Pulmonary artery endothelial cell (primary cell): ENCODE measurements around the gene OPTC. TPM values are rescaled to one million over a fixed set of nuclear protein-coding genes. Genes with fewer than 3 reads are reported as not detected.

Source experiments
- DNase-seq: peaks from one replicate; pipeline ENCODE4 v3.0.0-alpha.2; 2011; ENCODE audit warnings: low read depth, low spot score
- total RNA-seq: library from RNA; depleted of rRNA; stranded (reverse); fragments of >200 nt; gene quantifications from 2 replicates; pipeline ENCODE4 v1.2.3, GENCODE V29; 2014

The OPTC gene
- total RNA-seq, 1 donor from 2014 or later, result not detected

DNA sequence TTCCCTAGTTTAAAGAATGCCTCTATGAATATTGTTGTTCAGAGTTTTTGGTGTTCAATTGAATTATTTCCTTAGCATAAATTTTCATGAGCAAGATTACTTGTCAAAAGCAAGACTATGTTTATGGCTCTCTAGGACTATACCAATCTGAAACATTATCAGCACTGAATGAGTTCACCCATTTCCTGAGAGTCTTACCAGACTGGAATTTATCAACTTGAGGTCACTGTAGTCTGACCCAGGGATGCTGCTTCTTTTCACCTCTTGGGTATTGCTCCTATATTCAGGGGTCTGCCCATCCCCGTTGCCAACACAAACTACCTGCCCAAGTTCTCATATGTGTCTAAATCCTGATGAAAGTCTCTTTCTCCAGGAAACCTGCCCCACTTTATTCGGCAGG, 42.6 kb downstream of the OPTC start:
- no peak for DNase-seq

DNA sequence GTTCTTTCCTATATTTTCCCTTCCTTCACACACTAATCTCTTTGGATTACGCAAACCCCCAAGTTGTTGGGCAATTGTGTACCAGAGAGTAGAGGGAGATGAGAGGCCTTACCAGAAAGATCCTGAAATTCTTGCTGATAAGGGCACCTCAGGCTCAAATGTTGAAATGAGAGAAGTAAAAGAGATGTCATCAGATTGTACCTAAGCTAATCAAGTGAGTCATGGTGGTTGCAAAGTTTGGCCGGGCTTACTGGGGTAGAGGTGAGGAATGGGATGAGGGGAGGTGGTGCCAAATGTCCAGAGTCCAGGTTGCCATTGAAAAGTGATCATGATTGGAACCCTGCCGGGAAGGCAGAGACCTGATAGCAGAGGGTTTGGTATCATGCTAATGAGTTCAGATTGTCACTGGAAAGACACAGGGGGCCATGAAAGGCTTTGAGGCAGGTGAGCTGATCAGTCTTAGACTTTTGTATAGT, 43.1 kb downstream of the OPTC start:
- DNase-seq, result no peak

DNA sequence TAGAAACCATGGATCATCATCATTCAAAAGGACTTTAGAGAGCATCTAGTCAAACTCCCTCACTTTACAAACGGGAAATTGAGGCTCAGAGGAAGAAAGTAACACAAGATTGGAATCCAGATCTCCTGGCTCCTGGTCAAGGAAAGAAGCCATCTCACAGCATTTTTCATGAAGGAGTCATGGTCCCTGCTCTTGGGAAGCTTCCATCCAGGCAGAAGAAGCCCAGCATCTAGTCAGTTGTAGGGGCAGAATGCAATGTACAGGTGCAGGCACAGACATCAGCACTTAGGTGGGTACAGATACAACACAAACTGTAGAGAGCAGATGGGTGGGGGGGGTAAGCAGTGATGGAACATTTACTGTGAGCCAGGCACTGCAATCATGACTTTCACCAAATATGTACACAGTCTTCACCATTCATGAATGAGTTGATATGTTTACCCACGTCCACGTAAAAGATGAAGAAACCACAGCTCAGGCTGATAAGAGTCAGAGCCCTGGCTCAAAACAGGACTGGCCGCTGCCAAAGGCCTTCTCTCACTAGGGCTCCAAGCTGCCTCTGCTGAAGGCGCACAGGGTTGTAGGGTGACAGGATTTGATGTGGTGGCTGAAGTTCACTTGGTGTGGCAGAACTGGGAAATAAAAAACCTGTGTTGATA, 44.0 kb downstream of the OPTC start:
- no peak for DNase-seq

DNA sequence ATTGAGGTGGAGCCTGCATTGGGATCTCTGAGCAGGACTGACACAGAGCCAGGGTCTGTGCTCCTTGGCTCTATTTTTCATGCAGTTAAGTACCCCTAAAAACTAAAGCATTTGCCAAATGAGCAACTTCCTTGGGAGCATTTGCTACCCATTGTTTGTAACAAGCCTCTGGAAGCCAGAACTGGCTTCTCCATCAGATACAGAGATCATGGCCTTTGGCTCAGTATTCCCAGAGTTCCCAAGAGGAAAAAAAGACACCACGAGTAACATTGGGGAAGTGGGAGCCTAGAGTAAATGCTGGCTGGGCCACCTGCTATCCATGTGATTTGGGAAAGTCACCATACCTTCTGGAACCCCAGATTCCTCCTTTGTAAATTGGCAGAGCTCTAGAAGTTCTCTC, 44.8 kb downstream of the OPTC start:
- no peak for DNase-seq

DNA sequence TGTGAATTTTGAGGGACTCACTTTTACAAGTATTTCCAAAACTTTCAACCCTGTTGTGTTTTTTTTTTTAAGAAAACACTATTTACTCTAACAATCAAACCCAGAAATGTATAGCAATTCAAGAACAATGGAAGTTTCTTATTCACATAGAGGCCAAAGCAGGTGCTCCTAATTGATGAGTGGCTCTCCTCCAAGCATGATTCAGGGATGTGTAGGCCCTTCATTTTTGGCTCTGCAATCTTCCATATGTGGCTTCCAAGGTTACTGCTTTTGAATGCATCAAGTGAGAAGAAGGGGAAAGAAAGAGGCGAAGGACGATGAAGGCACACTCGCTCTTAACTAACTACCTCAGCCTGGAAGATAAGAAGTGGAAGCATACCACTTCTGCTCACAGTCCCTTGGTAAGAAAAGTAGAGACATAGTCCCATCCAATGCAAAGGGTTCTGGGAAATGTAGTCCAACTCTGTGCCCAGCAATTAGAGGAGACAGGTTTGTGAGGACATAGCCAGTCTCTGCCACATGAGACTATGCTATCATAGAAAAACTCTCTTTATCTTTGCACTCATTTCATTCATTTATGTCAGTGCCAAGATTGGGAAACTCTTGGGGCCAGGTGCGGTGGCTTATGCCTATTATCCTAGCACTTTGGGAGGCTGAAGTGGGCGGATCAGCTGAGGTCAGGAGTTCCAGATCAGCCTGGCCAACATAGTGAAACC, 46.0 kb downstream of the OPTC start:
- DNase-seq, result no peak

DNA sequence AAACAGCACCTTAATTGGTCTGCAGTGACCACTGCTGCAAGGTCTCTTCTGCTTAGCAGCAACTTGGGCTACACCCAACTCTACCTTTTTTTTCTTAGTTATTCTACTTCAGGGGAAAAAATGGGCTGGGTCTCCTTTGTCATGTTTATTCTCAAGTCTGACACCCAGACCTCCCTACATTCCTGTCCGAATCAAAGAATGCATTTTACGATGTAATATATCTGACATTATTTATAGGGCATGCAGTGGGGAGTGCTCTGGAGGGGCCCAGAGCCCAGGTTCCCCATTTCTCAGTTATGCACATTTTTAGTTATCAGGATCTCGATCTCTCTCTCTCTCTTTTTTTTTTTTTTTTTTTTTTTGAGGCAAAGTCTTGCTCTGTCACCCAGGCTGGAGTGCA, 50.5 kb downstream of the OPTC start:
- no peak for DNase-seq

DNA sequence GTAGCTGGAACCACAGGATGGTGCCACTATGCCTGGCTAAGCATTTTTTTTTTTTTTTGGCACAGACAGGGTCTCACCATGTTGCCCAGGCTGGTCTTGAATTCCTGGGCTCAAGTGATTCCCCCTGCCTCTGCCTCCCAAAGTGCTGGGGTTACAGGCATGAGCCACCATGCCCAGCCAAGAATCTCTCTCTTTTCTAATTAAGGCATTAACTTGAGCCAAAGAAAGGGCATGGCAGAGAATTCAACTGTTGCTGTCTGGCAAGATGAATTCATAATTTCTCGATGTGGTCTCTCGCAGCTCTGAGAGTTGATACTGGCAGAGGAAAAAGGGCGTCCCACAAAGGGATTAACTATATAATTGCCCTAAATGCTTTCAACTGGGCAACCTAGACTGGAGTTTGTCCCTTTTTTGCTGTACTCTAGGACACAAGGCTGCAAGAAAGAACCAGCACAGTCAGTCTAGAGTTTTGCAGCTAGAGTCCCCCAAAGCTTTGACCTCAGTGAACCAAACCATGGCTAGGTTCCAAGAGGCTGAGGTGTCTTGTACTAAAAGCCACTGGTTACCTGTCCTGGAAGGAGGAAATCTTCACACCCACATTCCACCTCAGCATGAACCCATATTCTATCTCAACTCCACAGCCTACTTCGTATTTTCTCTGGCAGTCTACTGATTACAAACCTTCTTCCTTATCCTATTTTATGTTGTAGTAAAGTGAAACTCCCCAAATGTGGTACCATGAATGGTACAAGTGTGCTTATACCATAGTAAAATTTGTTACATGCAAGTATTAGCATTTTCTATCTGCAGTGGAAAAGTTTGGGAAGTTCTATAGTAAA, 51.2 kb downstream of the OPTC start:
- no peak for DNase-seq

DNA sequence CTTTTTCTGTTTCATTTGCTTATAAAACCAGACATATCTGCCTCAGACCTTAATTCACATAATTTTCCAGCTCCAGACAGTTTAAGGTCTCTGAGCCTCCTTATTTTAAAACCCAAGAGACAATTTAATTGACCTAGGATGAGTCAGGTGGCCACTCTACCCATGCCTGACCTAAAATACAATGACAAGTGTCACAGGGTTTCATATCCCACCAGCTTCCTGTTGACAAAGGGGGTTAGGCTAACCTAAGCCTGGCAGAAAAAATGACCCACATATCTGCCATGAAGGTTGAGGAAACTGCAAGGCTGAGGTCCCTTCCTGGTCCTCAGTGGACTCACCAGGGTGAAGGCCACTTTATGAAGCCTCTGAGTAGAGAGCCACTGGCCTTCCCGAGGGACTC, 52.3 kb downstream of the OPTC start:
- DNase-seq, result no peak

DNA sequence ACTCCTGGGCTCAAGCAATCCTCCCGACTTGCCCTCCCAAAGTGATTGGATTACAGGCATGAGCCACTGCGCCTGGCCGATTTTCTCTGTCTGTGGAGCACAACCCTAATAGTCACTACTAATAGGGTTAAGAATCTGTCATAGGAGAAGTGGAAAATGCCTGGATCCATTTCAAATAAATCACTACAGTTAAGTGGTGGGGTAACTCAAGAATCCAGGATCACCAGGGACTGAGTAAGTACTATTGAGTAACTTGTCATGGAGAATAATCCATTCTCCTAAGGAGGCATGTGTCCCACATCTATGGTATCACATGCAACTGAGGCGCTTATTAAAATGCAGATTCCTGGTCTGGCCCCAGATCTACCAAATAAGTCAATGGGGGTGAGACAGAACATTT, 53.2 kb downstream of the OPTC start:
- no peak for DNase-seq

DNA sequence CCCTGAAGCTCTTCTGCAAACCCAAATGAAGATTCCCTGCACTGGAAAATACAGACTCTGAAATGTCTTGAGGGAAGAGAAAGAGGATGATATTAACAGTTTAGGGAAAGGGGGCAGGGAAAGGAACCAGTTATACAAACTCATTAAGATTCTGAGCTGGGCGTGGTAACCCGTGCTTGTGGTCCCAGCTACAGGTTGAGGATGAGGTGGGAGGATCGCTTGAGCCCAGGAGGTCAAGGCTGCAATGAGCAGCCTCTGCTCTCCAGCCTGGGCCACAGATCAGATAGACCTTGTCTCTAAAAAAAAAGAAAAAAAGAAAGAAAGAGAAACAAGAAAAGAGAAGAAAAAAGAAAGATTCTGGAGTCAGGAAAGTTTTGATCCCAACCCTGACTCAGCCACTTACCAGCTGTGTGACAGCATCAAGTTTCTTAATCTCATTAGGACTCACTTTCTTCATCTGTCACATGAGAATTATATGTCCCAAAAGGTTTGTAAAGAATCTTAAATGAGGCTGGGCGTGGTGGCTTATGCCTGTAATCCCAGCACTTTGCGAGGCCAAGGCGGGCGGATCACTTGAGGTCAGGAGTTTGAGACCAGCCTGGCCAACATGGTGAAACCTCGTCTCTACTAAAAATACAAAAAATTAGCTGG, 53.9 kb downstream of the OPTC start:
- DNase-seq, result no peak

DNA sequence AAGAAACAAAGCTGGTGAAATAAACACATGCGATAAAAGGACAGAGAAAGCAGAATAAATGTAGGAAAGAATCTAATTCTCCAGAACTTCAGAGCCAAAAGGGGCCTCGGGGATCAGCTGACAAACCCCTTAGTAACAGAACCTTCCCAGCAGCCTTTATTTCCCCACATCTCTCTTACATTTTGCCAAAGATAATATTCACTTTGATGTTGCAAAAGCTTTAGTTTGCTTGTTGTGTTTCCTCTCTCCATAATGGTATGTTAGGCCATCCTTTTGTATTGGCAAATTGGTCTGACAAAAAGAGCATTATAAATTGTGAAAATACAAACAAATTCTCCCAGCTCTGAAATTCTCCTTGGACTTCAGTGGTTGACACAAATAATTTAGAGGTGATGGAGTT, 54.9 kb downstream of the OPTC start:
- no peak for DNase-seq

DNA sequence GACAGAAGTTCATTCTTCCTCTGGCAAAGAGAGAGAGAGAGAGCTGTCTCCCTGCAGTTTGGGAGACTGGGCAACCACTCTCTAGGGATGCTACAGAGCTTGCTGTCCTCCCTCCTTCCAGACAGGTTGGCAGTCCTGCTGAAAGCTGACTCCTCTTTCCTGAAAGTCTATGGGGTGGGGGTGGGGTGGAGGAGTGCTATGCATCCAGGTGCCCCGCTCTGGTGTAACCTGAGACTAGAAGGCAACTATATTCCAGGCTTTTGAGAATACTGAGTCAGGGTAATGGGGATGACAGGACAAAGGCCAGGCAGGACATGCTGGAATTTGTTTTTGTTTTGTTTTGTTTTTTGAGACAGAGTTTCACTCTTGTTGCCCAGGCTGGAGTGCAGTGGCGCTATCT, 55.4 kb downstream of the OPTC start:
- no peak for DNase-seq

DNA sequence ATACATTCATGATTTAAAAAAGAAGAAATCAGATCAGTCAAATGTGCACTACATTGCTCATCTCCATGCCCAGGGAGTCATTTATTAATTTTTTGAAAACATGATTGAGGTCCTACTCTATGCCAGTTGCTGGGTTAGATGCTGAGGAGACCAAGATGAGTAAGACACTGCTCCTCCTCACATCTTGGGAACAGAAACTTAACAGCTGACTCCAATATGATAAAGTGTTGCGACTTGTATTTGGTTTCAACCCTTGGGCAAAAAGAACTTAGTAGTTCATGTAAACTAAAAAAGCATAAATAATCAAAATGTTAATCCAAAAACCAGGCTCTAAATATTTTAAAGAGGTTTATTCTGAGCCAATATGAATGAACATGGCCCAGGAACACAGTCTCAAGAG, 56.9 kb downstream of the OPTC start:
- no peak for DNase-seq

DNA sequence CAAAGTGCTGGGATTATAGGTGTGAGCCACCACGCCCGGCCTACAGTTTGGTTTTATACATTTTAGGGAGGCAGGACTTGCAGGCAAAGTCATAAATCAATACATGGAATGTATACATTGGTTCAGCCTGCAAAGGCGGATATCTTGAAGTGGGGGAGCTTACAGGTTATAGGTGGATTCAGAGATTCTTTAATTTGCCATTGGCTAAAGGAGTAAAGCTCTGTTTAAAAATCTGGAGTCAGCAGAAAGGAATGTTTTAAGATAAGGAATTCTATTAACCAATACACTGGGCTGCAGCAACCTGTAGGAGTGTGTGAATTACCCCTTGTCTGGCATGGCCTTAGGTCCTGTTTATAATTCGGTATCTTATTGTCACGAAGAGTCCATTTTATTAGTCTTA, 57.6 kb downstream of the OPTC start:
- DNase-seq, result no peak

DNA sequence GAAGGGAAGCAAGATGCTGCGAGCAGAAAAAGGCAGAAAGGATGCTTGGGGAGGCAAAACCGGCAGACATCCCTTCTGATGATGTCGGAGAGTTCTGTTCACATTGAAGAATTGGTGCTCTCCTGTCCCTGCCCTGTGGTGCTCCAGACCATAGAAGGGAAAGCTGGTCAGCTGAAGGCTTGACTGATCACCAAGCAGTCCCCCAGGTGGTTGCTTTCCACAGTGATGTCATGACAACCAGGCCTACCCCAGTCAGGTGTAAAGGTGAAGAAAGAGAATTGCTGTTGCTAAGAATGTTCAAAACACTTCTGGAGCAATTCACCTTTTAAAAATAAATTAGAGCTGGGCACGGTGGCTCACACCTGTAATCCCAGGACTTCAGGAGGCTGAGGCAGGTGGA, 59.5 kb downstream of the OPTC start:
- no peak for DNase-seq

DNA sequence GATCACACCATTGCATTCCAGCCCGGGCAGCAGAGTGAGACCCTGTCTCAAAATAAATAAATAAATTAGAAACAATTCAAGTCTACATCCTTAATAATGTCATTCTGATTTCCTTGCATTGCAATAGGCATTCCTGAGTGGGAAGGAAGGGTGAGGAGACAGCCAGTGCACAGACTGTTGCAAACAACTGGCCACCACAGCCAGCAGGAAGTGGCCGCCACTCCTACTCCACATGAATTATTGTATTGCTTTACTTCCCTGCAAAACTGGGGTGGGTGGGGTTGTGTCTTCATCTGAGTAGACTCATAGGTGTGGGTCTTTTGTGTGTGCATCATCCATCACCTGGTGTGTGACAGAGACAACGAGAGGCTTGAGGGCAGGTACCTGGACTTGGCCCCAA, 60.1 kb downstream of the OPTC start:
- no peak for DNase-seq

DNA sequence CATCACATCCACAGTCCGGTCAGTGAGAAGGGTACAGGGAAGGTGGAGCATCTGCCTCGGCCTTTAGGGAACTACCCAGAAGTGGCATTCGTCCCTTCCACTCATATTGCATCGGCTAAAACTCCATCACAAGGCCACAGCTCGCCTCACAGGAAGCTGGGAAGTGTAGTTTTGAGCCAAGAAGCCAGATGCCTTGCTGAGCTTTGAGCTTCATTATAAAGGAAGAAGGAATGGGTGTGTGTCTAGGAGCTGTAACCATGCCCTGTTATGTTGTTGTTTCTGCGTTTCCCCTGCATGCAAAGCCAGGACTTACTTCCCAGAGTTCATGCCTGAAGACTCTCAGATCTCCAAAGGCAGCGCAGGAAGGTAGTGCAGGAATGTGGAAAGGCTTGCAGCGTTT, 61.1 kb downstream of the OPTC start:
- no peak for DNase-seq

DNA sequence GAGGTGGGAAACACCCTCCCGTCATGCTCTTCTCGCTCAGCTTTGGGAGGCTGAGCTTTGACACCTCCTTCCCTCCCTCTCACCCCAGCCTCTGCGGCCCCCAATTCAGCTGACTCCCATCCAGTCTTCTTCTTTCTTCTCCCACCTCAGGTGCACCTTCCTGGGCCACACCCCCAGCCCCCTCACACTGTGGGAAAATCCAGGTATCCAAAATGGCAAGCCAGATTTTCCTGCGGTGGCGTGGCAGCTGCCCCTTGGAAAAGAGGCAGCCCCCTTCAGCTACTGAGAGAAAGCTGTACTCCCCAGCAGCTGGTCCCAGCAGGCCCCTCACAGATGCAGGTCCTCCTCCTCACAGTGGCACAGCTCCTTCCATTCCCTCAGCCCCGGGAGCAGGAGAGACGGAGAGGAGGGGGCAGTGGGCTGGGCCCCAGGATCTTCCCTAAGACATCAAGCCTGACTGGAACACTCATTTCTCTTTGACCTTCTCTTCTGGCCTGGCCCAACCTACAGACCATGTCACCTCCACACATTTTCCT, 61.6 kb downstream of the OPTC start:
- no peak for DNase-seq

DNA sequence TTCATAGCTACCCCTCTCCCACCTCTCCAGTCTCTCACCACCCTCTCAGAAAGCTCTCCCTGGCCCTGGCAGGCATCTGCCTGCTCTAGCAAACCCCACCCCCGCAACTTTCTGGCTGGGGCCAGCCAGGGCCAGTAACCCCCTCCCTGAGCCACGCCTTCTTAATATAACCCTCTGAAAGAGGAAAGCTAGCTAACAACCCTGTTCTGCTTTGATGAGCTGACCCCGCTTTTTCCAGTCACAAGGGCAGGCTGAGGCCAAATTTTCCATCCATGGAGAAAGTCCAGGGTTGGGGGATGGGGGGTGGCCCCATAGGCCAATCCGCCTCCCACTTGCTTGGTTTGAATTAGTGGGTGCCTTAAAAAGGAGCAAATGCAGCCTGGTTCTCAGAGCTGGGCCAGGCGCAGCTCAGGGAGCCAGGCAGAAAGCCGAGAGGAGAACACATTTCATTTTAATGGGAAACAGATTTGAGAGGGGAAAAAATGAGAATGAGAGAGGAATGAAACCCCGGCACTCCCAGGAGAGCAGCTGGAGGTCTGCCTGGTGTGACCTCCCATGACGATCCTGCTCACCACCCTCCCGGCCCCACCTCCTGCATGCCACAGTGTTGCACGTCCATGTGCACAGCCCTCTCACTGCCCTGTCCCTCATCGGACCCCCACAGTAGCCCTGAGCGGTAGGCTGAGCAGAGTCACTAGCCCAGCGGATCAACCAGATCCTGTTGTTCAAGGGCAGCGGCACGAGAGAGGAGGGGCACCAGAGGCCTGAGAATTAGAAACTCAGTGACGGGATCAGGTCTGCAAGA, 62.3 kb downstream of the OPTC start:
- DNase-seq, result no peak

DNA sequence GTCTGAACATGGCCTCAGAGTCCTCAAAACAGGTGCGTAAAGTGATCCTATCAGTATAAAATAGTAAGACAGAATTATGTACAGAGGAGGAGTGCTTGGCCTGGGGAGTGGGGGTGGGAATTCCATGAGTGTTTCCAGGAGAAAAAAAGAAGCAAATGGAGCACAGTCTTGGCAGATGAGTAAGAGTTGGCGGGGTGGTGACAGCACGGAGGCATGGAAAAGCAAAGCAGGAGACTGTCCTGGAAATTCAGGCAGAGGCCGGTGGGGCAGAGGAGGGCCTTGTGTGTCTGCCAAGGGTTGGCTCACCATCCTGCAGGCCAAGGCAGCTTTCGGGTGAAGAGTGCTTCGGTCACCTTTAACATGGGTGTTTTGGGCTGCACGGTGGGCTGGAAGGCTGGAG, 63.4 kb downstream of the OPTC start:
- DNase-seq, result no peak
